ENCODE data around the gene HLF.

The HLF gene

GRCh38 chr17:55275894-55276804, 11.4 kb downstream of the HLF start:
- DNase-seq (ENCODE audit: low spot score) = no peak

- DNase-seq (ENCODE audit: low spot score) = no peak
Observed at GRCh38 chr17:55278173-55278961, 13.6 kb downstream of the HLF start.

- no peak for DNase-seq (ENCODE audit: low spot score)
Observed at GRCh38 chr17:55279203-55279602, 14.4 kb downstream of the HLF start.

GRCh38 chr17:55279788-55280187, 15.0 kb downstream of the HLF start:
- DNase-seq (ENCODE audit: low spot score) = no peak

- DNase-seq (ENCODE audit: low spot score) = no peak
Observed at GRCh38 chr17:55280212-55280611, 15.5 kb downstream of the HLF start.

GRCh38 chr17:55281649-55282378, 17.1 kb downstream of the HLF start:
- DNase-seq (ENCODE audit: low spot score) = no peak

GRCh38 chr17:55282379-55282702, 17.6 kb downstream of the HLF start:
- no peak for DNase-seq (ENCODE audit: low spot score)

- no peak for DNase-seq (ENCODE audit: low spot score)
Observed at GRCh38 chr17:55282741-55283140, 18.0 kb downstream of the HLF start.

GRCh38 chr17:55283256-55283965, 18.7 kb downstream of the HLF start:
- no peak for DNase-seq (ENCODE audit: low spot score)

GRCh38 chr17:55284001-55284884, 19.5 kb downstream of the HLF start:
- DNase-seq (ENCODE audit: low spot score) = peak; percentile 65

GRCh38 chr17:55284944-55285339, 20.2 kb downstream of the HLF start:
- DNase-seq (ENCODE audit: low spot score) = no peak

- no peak for DNase-seq (ENCODE audit: low spot score)
Observed at GRCh38 chr17:55285340-55286301, 20.9 kb downstream of the HLF start.

GRCh38 chr17:55286681-55287589, 22.2 kb downstream of the HLF start:
- peak; percentile 59 for DNase-seq (ENCODE audit: low spot score)

GRCh38 chr17:55288356-55289105, 23.8 kb downstream of the HLF start:
- no peak for DNase-seq (ENCODE audit: low spot score)

- no peak for DNase-seq (ENCODE audit: low spot score)
Observed at GRCh38 chr17:55289106-55289446, 24.3 kb downstream of the HLF start.

GRCh38 chr17:55289978-55290377, 25.2 kb downstream of the HLF start:
- no peak for DNase-seq (ENCODE audit: low spot score)

GRCh38 chr17:55290492-55291113, 25.8 kb downstream of the HLF start:
- DNase-seq (ENCODE audit: low spot score) = no peak

- DNase-seq (ENCODE audit: low spot score) = no peak
Observed at GRCh38 chr17:55291114-55291507, 26.4 kb downstream of the HLF start.

Measured in HuH-7 (cell line).